Caco-2 (cell line): ENCODE data around the gene SPANXB1. TPM values are rescaled to one million over a fixed set of nuclear protein-coding genes. Genes with fewer than 3 reads are reported as not detected.
"Not testable (repeated sequence)": the region's sequence is repeated elsewhere in the genome, so short reads cannot be mapped to it uniquely, and the experiment has no call there.

Experiments used
- BruUV-seq: library from RNA; stranded (reverse); fragments of 400-500 nt; replicated peaks from 2 replicates; lab custom pipeline; 2021; lab: Mats Ljungman, UMichigan
- CTCF ChIA-PET: fragments of 300-600 bp; sonication (Branson Sonifier 250); formaldehyde crosslinking; loops from one replicate; lab custom pipeline; 2022; ENCODE audit warnings: antibody characterized with exemption; lab: Charles Lee
- POLR2A ChIA-PET: fragments of 300-600 bp; sonication (Branson Sonifier 250); formaldehyde crosslinking; loops from one replicate; lab custom pipeline; 2022; ENCODE audit warnings: antibody characterized with exemption; lab: Charles Lee
- DNase-seq, 2 experiments: peaks; one replicate each; pipeline versions ENCODE4 v3.0.0 to v3.0.0-alpha.2; 2020 to 2022
- H3K27me3 ChIP-seq: replicated peaks from 2 replicates; pipeline ENCODE4 v1.6.0; 2011; ENCODE audit warnings: low read length; ENCODE audit not compliant: control insufficient read depth, insufficient read depth
- H3K36me3 ChIP-seq: 2 replicates; pipeline ENCODE4 v1.5.1; 2011; ENCODE audit warnings: low read length; ENCODE audit not compliant: control insufficient read depth, insufficient read depth
- H3K4me1 ChIP-seq: fragments of 250-450 bp; sonication (Bioruptor Pico); 2 replicates; pipeline ENCODE4 v1.5.1; 2020; ENCODE audit warnings: mild to moderate bottlenecking
- H3K4me3 ChIP-seq: 2 replicates; pipeline ENCODE4 v1.5.1; 2011; ENCODE audit warnings: low read depth, mild to moderate bottlenecking, control low read depth, low read length
- H3K9me3 ChIP-seq: fragments of 250-450 bp; sonication (Bioruptor Pico); 2 replicates; pipeline ENCODE4 v1.5.1; 2020; ENCODE audit warnings: mild to moderate bottlenecking, moderate library complexity
- H3K27ac Mint-ChIP-seq: one replicate; pipeline ENCODE4 v1.8.0; 2022; ENCODE audit warnings: mixed read lengths; ENCODE audit not compliant: unreplicated experiment
- H3K27me3 Mint-ChIP-seq: one replicate; pipeline ENCODE4 v1.8.0; 2022; ENCODE audit warnings: mixed read lengths; ENCODE audit not compliant: insufficient read depth, unreplicated experiment
- H3K36me3 Mint-ChIP-seq: one replicate; pipeline ENCODE4 v1.8.0; 2022; ENCODE audit warnings: mild to moderate bottlenecking, mixed read lengths; ENCODE audit not compliant: insufficient read depth, unreplicated experiment
- H3K4me1 Mint-ChIP-seq: one replicate; pipeline ENCODE4 v1.8.0; 2022; ENCODE audit warnings: low read depth, mixed read lengths; ENCODE audit not compliant: unreplicated experiment
- H3K4me3 Mint-ChIP-seq: one replicate; pipeline ENCODE4 v1.8.0; 2022; ENCODE audit warnings: mild to moderate bottlenecking, moderate library complexity, mixed read lengths; ENCODE audit not compliant: unreplicated experiment
- H3K9me3 Mint-ChIP-seq: one replicate; pipeline ENCODE4 v1.8.0; 2022; ENCODE audit warnings: mixed read lengths; ENCODE audit not compliant: unreplicated experiment
- intact Hi-C: fragments of 100-400 bp; cut with micrococcal nuclease; formaldehyde crosslinking; loops from one replicate; pipeline ENCODE4 v1.10.0; 2022; ENCODE audit not compliant: unreplicated experiment
- total RNA-seq: library from RNA; stranded (reverse); gene quantifications from 2 replicates; pipeline ENCODE4 v1.2.3, GENCODE V29; 2022
- TF ChIP-seq, protein P1 (sequence below), 2 experiments: fragments of 200-600 bp in 1 of 2; IDR thresholded peaks; 1 replicate in 1 of 2; 2 replicates in 1 of 2; pipeline versions ENCODE4 v1.5.1 to v1.8.0; 2011 to 2022; ENCODE audit warnings: antibody characterized with exemption in 1 of 2, control low read depth in 1 of 2, inconsistent platforms in 1 of 2, low read depth in 1 of 2, low read length in 1 of 2, mild to moderate bottlenecking in 1 of 2, moderate library complexity in 1 of 2; ENCODE audit not compliant: insufficient read depth in 1 of 2, severe bottlenecking in 1 of 2, unreplicated experiment in 1 of 2

Gene SPANXB1
- total RNA-seq, 1 experiment from 2014 or later = not detected

DNA sequence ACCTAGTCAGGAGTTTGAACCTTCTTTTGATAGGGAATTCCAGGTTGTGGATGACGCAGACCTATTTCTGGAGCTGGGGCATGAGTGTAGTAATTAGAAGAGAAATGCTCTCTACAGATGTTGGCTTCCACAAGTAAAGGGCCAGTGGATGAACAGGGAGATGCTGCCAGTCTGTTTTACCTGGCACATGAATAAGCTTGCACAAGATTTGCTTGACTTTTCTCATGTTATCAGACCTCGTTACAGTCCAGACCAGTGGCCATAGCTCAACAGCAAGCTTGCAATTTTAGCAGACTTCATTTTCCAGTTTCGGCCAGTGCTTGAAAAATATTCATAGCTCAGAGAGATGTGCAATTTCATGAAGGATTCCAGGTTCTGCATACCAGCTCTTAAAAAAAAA lies 26.9 kb upstream of the SPANXB1 start:
- no TSS peak for BruUV-seq
- ChIA-PET POLR2A (no interaction called here), CTCF (no interaction called here)
- Mint-ChIP-seq H3K4me3 (no peak overlapping the region), H3K27ac (no peak overlapping the region), H3K27me3 (no peaks in the 10 kb centered on the region), H3K9me3 (peaks cover 4% of the 10 kb centered on the region), H3K4me1 (no peaks in the 10 kb centered on the region), H3K36me3 (no peaks in the 10 kb centered on the region)
- no peaks in the 10 kb centered on the region for H3K4me1 ChIP-seq
- H3K36me3 ChIP-seq = no peaks in the 10 kb centered on the region
- H3K9me3 ChIP-seq = no peaks in the 10 kb centered on the region
- intact Hi-C loops = no loop called here
- no peak for DNase-seq
- TF ChIP-seq, protein P1, sequence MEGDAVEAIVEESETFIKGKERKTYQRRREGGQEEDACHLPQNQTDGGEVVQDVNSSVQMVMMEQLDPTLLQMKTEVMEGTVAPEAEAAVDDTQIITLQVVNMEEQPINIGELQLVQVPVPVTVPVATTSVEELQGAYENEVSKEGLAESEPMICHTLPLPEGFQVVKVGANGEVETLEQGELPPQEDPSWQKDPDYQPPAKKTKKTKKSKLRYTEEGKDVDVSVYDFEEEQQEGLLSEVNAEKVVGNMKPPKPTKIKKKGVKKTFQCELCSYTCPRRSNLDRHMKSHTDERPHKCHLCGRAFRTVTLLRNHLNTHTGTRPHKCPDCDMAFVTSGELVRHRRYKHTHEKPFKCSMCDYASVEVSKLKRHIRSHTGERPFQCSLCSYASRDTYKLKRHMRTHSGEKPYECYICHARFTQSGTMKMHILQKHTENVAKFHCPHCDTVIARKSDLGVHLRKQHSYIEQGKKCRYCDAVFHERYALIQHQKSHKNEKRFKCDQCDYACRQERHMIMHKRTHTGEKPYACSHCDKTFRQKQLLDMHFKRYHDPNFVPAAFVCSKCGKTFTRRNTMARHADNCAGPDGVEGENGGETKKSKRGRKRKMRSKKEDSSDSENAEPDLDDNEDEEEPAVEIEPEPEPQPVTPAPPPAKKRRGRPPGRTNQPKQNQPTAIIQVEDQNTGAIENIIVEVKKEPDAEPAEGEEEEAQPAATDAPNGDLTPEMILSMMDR (IDR thresholded peaks at IDR 0.05; ENCODE audit: insufficient read depth in 1 of 2, low read depth in 1 of 2, low read length in 1 of 2, severe bottlenecking in 1 of 2, unreplicated experiment in 1 of 2) = no peak
- no peaks in the 10 kb centered on the region for H3K27me3 ChIP-seq
- no peak overlapping the region for H3K4me3 ChIP-seq

DNA sequence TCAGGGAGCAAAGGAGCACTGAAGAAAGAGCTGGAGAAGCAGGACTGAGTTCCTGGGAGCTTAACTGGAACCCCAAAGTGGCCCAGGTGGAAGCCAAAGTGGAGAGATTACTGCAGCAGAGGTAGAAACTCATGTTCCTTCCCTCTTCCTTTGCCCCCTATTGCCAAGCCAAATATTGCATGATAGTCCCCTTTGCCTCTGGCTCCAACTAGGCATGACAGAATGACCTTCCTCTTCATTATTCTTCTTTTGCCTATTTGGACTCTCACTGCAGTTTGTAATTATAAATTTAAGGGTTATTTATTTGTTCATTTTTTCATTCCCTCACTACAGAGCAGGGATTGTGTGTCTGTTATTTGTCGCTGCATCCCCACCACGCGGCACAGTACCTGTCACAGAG lies 22.1 kb upstream of the SPANXB1 start:
- BruUV-seq = no TSS peak
- Histone ChIP-seq H3K9me3 (no peaks in the 10 kb centered on the region), H3K4me3 (no peak overlapping the region), H3K36me3 (no peaks in the 10 kb centered on the region), H3K4me1 (no peaks in the 10 kb centered on the region), H3K27me3 (no peaks in the 10 kb centered on the region)
- Mint-ChIP-seq H3K36me3 (no peaks in the 10 kb centered on the region), H3K4me3 (no peak overlapping the region), H3K27ac (no peak overlapping the region), H3K9me3 (no peaks in the 10 kb centered on the region), H3K4me1 (no peaks in the 10 kb centered on the region), H3K27me3 (no peaks in the 10 kb centered on the region)
- intact Hi-C loops = no loop called here
- POLR2A ChIA-PET = no interaction called here
- DNase-seq = no peak
- TF ChIP-seq, protein P1 (IDR thresholded peaks at IDR 0.05; ENCODE audit: insufficient read depth in 1 of 2, low read depth in 1 of 2, low read length in 1 of 2, severe bottlenecking in 1 of 2, unreplicated experiment in 1 of 2) = no peak
- CTCF ChIA-PET = no interaction called here

DNA sequence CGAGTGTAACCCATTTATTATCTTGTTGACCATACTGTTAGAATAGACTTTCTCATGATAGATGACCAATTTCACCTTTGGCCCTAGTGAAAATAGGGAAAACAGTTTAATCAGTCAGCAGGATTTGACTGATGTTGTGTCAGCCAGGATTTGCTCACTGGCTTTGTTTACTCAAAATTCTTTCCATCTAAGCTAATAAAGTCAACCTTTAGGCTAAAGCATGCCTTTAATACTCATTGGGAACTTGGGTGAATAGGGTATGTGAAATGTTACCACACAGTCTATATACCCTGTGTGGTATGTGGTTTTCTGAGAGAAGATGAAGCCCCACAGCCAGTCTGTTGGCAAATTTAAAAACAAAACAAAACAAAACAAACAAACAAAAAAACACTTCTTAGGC lies 18.7 kb upstream of the SPANXB1 start:
- no peaks in the 10 kb centered on the region for H3K4me1 ChIP-seq
- Mint-ChIP-seq H3K4me3 (no peak overlapping the region), H3K9me3 (no peaks in the 10 kb centered on the region), H3K36me3 (no peaks in the 10 kb centered on the region), H3K4me1 (no peaks in the 10 kb centered on the region), H3K27me3 (no peaks in the 10 kb centered on the region), H3K27ac (no peak overlapping the region)
- TF ChIP-seq, protein P1 (IDR thresholded peaks at IDR 0.05; ENCODE audit: insufficient read depth in 1 of 2, low read depth in 1 of 2, low read length in 1 of 2, severe bottlenecking in 1 of 2, unreplicated experiment in 1 of 2) = no peak
- CTCF ChIA-PET = no interaction called here
- no TSS peak for BruUV-seq
- POLR2A ChIA-PET = no interaction called here
- H3K27me3 ChIP-seq = no peaks in the 10 kb centered on the region
- no peak overlapping the region for H3K4me3 ChIP-seq
- intact Hi-C loops = no loop called here
- H3K36me3 ChIP-seq = no peaks in the 10 kb centered on the region
- H3K9me3 ChIP-seq = no peaks in the 10 kb centered on the region
- DNase-seq = no peak

DNA sequence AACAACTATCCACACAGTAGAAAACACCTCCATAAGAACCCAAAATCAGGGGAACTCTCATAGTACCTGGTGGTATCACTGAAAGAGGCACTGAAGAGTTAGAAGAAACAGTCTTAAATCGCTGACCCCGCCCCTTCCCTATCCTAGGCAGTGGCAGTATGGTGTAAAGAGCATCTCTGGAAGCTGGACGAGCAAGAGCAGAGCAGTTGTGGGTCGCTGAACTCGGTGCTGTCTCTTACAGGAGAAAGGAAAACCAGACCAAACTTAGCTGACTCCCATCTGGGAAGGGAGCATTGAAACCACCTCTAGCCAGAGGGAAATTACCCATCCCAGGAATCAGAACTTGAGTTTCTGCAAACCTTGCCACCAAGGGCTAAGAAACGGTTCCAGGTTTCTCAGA lies 2.8 kb downstream of the SPANXB1 start:
- H3K36me3 ChIP-seq, H3K27ac Mint-ChIP-seq, H3K27me3 Mint-ChIP-seq, BruUV-seq, H3K9me3 ChIP-seq, H3K4me3 ChIP-seq, H3K27me3 ChIP-seq, POLR2A ChIA-PET, intact Hi-C loops, DNase-seq, H3K4me1 ChIP-seq, H3K36me3 Mint-ChIP-seq, H3K4me1 Mint-ChIP-seq, H3K4me3 Mint-ChIP-seq, CTCF ChIA-PET: not testable (repeated sequence)
- peaks cover 17% of the 10 kb centered on the region for H3K9me3 Mint-ChIP-seq

DNA sequence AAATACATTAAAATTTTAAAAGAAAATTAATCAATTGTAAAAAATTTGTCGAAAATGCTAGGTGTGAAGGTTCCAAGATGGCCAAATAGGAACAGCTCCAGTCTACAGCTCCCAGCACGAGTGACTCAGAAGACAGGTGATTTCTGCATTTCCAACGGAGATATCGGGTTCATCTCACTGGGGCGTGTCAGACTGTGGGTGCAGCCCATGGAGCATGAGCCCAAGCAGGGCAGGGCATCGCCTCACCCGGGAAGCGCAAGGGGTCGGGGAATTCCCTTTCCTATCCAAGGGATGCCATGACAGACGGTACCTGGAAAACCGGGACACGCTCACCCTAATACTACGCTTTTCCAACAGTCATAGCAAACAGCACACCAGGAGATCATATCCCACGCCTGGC lies 41.9 kb downstream of the SPANXB1 start:
- H3K27me3 ChIP-seq, intact Hi-C loops, CTCF ChIA-PET, H3K36me3 Mint-ChIP-seq, H3K36me3 ChIP-seq, POLR2A ChIA-PET, H3K4me1 Mint-ChIP-seq, H3K9me3 Mint-ChIP-seq, H3K27ac Mint-ChIP-seq, H3K4me3 Mint-ChIP-seq, DNase-seq, H3K27me3 Mint-ChIP-seq, H3K9me3 ChIP-seq, BruUV-seq, H3K4me1 ChIP-seq, H3K4me3 ChIP-seq: not testable (repeated sequence)
